HEK293 (cell line): Measurements from ENCODE around the gene GAS1.
A peak's percentile ranks its signal among the peaks of the same experiment; 100 is the strongest.

Source experiments
- BCL11A ChIP-seq: fragments of 450-650 bp; formaldehyde crosslinking; IDR thresholded peaks from 2 replicates; pipeline ENCODE4 v1.5.1; 2016; ENCODE audit warnings: low read depth, missing biosample characterization, missing genetic modification characterization
- EGR2 ChIP-seq: fragments of 450-650 bp; formaldehyde crosslinking; IDR thresholded peaks from 2 replicates; pipeline ENCODE4 v1.5.1; 2016; ENCODE audit warnings: low read depth, missing biosample characterization, missing genetic modification characterization
- GFI1B ChIP-seq: fragments of 450-650 bp; formaldehyde crosslinking; IDR thresholded peaks from 2 replicates; pipeline ENCODE4 v1.5.1; 2016; ENCODE audit warnings: missing biosample characterization, missing genetic modification characterization
- GLIS2 ChIP-seq: fragments of 450-650 bp; formaldehyde crosslinking; IDR thresholded peaks from 2 replicates; pipeline ENCODE4 v1.5.1; 2016; ENCODE audit warnings: missing biosample characterization, missing genetic modification characterization
- HOXC10 ChIP-seq: sonication (generic); formaldehyde crosslinking; IDR thresholded peaks from 2 replicates; pipeline ENCODE4 v1.8.1; 2023; ENCODE audit warnings: mild to moderate bottlenecking, missing genetic modification reagents
- PRDM1 ChIP-seq: fragments of 450-650 bp; formaldehyde crosslinking; IDR thresholded peaks from 2 replicates; pipeline ENCODE4; 2016; ENCODE audit warnings: missing biosample characterization, missing genetic modification characterization
- RBAK ChIP-seq: fragments of 450-650 bp; formaldehyde crosslinking; IDR thresholded peaks from 2 replicates; pipeline ENCODE4 v1.5.1; 2016; ENCODE audit warnings: missing biosample characterization, missing genetic modification characterization
- REPIN1 ChIP-seq: fragments of 450-650 bp; formaldehyde crosslinking; IDR thresholded peaks from 2 replicates; pipeline ENCODE4 v1.5.1; 2017; ENCODE audit warnings: missing biosample characterization, missing genetic modification characterization, low read depth
- SETDB1 ChIP-seq: IDR thresholded peaks from one replicate; pipeline ENCODE4 v1.6.1; 2017; ENCODE audit warnings: mild to moderate bottlenecking, low read length, moderate library complexity, mixed read lengths; ENCODE audit not compliant: insufficient read length
- ZFP37 ChIP-seq: fragments of 450-650 bp; formaldehyde crosslinking; IDR thresholded peaks from 2 replicates; pipeline ENCODE4 v1.5.1; 2016; ENCODE audit warnings: missing biosample characterization, missing genetic modification characterization
- ZFP41 ChIP-seq: fragments of 450-650 bp; formaldehyde crosslinking; IDR thresholded peaks from 2 replicates; pipeline ENCODE4 v1.5.1; 2016; ENCODE audit warnings: missing biosample characterization, missing genetic modification characterization, borderline replicate concordance
- ZNF157 ChIP-seq: fragments of 450-650 bp; formaldehyde crosslinking; IDR thresholded peaks from 2 replicates; pipeline ENCODE4 v1.5.1; 2016; ENCODE audit warnings: missing biosample characterization, missing genetic modification characterization
- ZNF24 ChIP-seq: fragments of 450-650 bp; formaldehyde crosslinking; IDR thresholded peaks from 2 replicates; pipeline ENCODE4 v1.5.1; 2016; ENCODE audit warnings: missing biosample characterization, missing genetic modification characterization
- ZNF37A ChIP-seq: fragments of 450-650 bp; IDR thresholded peaks from 2 replicates; pipeline ENCODE4 v1.5.1; 2018; ENCODE audit warnings: missing biosample characterization, missing genetic modification characterization
- ZNF394 ChIP-seq: fragments of 450-650 bp; formaldehyde crosslinking; IDR thresholded peaks from 2 replicates; pipeline ENCODE4 v1.5.1; 2016; ENCODE audit warnings: missing biosample characterization, missing genetic modification characterization, mild to moderate bottlenecking, moderate library complexity, borderline replicate concordance
- ZNF398 ChIP-seq: fragments of 450-650 bp; formaldehyde crosslinking; IDR thresholded peaks from 2 replicates; pipeline ENCODE4 v1.5.1; 2017; ENCODE audit warnings: missing biosample characterization, missing genetic modification characterization
- ZNF416 ChIP-seq: fragments of 450-650 bp; formaldehyde crosslinking; IDR thresholded peaks from 2 replicates; pipeline ENCODE4 v1.5.1; 2016; ENCODE audit warnings: missing biosample characterization, missing genetic modification characterization
- ZNF501 ChIP-seq: fragments of 450-650 bp; formaldehyde crosslinking; IDR thresholded peaks from 2 replicates; pipeline ENCODE4 v1.5.1; 2016; ENCODE audit warnings: missing biosample characterization, missing genetic modification characterization
- ZNF514 ChIP-seq: fragments of 450-650 bp; formaldehyde crosslinking; IDR thresholded peaks from 2 replicates; pipeline ENCODE4 v1.5.1; 2016; ENCODE audit warnings: missing biosample characterization, missing genetic modification characterization
- ZNF600 ChIP-seq: fragments of 450-650 bp; formaldehyde crosslinking; IDR thresholded peaks from 2 replicates; pipeline ENCODE4 v1.5.1; 2016; ENCODE audit warnings: missing biosample characterization, missing genetic modification characterization
- ZNF639 ChIP-seq: fragments of 450-650 bp; formaldehyde crosslinking; IDR thresholded peaks from 2 replicates; pipeline ENCODE4 v1.5.1; 2016; ENCODE audit warnings: missing biosample characterization, missing genetic modification characterization
- ZNF660 ChIP-seq: fragments of 450-650 bp; IDR thresholded peaks from 2 replicates; pipeline ENCODE4 v1.5.1; 2018; ENCODE audit warnings: missing biosample characterization, mild to moderate bottlenecking, missing genetic modification characterization
- ZNF791 ChIP-seq: fragments of 450-650 bp; formaldehyde crosslinking; IDR thresholded peaks from 2 replicates; pipeline ENCODE4 v1.5.1; 2016; ENCODE audit warnings: missing biosample characterization, missing genetic modification characterization
- ZNF843 ChIP-seq: fragments of 450-650 bp; formaldehyde crosslinking; IDR thresholded peaks from 2 replicates; pipeline ENCODE4 v1.5.1; 2016; ENCODE audit warnings: missing biosample characterization, missing genetic modification characterization
- TF ChIP-seq, protein P1 (sequence below): fragments of 450-650 bp; formaldehyde crosslinking; IDR thresholded peaks from 2 replicates; pipeline ENCODE4 v1.5.1; 2016; ENCODE audit warnings: missing biosample characterization, missing genetic modification characterization, borderline replicate concordance
- TF ChIP-seq, protein P2 (sequence below): fragments of 450-650 bp; formaldehyde crosslinking; IDR thresholded peaks from 2 replicates; pipeline ENCODE4 v1.5.1; 2016; ENCODE audit warnings: missing biosample characterization, missing genetic modification characterization
- TF ChIP-seq, protein P3 (sequence below): fragments of 450-650 bp; formaldehyde crosslinking; IDR thresholded peaks from 2 replicates; pipeline ENCODE4 v1.5.1; 2016; ENCODE audit warnings: missing biosample characterization, missing genetic modification characterization

GAS1 gene

GRCh38 chr9:86983620-86984259 lies 36.4 kb upstream of the GAS1 start (continued):
- 0 out of 2 replicates have a peak, but pooled peaks have one; percentile 7 for TF ChIP-seq ZNF37A (tag by site-specific recombination)
- TF ChIP-seq EGR2: peak; percentile 51; the same call in 1 of the 2 replicates
- TF ChIP-seq REPIN1 (tag by site-specific recombination): no peak
- TF ChIP-seq ZNF639 (tag by site-specific recombination): peak; percentile 81; the same call in 1 of the 2 replicates
- peak; percentile 62; the same call in 1 of the 2 replicates for TF ChIP-seq ZNF660 (tag by site-specific recombination)
- peak; percentile 96 for TF ChIP-seq ZNF600 (tag by site-specific recombination)
- no peak for TF ChIP-seq ZNF157 (tag by site-specific recombination)
- TF ChIP-seq ZNF394: peak; percentile 68
- TF ChIP-seq, protein P1, sequence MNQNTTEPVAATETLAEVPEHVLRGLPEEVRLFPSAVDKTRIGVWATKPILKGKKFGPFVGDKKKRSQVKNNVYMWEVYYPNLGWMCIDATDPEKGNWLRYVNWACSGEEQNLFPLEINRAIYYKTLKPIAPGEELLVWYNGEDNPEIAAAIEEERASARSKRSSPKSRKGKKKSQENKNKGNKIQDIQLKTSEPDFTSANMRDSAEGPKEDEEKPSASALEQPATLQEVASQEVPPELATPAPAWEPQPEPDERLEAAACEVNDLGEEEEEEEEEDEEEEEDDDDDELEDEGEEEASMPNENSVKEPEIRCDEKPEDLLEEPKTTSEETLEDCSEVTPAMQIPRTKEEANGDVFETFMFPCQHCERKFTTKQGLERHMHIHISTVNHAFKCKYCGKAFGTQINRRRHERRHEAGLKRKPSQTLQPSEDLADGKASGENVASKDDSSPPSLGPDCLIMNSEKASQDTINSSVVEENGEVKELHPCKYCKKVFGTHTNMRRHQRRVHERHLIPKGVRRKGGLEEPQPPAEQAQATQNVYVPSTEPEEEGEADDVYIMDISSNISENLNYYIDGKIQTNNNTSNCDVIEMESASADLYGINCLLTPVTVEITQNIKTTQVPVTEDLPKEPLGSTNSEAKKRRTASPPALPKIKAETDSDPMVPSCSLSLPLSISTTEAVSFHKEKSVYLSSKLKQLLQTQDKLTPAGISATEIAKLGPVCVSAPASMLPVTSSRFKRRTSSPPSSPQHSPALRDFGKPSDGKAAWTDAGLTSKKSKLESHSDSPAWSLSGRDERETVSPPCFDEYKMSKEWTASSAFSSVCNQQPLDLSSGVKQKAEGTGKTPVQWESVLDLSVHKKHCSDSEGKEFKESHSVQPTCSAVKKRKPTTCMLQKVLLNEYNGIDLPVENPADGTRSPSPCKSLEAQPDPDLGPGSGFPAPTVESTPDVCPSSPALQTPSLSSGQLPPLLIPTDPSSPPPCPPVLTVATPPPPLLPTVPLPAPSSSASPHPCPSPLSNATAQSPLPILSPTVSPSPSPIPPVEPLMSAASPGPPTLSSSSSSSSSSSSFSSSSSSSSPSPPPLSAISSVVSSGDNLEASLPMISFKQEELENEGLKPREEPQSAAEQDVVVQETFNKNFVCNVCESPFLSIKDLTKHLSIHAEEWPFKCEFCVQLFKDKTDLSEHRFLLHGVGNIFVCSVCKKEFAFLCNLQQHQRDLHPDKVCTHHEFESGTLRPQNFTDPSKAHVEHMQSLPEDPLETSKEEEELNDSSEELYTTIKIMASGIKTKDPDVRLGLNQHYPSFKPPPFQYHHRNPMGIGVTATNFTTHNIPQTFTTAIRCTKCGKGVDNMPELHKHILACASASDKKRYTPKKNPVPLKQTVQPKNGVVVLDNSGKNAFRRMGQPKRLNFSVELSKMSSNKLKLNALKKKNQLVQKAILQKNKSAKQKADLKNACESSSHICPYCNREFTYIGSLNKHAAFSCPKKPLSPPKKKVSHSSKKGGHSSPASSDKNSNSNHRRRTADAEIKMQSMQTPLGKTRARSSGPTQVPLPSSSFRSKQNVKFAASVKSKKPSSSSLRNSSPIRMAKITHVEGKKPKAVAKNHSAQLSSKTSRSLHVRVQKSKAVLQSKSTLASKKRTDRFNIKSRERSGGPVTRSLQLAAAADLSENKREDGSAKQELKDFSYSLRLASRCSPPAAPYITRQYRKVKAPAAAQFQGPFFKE: no peak
- TF ChIP-seq GFI1B: no peak
- TF ChIP-seq, protein P2, sequence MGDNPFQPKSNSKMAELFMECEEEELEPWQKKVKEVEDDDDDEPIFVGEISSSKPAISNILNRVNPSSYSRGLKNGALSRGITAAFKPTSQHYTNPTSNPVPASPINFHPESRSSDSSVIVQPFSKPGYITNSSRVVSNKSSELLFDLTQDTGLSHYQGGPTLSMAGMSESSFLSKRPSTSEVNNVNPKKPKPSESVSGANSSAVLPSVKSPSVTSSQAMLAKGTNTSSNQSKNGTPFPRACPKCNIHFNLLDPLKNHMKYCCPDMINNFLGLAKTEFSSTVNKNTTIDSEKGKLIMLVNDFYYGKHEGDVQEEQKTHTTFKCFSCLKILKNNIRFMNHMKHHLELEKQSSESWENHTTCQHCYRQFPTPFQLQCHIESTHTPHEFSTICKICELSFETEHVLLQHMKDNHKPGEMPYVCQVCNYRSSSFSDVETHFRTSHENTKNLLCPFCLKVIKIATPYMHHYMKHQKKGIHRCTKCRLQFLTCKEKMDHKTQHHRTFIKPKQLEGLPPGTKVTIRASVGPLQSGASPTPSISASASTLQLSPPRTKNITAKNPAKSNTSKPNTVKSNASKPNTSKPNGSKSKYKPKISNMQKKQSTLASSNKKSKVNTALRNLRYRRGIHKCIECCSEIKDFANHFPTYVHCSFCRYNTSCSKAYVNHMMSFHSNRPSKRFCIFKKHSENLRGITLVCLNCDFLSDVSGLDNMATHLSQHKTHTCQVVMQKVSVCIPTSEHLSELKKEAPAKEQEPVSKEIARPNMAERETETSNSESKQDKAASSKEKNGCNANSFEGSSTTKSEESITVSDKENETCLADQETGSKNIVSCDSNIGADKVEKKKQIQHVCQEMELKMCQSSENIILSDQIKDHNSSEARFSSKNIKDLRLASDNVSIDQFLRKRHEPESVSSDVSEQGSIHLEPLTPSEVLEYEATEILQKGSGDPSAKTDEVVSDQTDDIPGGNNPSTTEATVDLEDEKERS (tag by site-specific recombination): no peak
- TF ChIP-seq RBAK: no peak
- TF ChIP-seq ZNF791 (tag by site-specific recombination): no peak
- no peak for TF ChIP-seq ZNF416 (tag by site-specific recombination)
- TF ChIP-seq HOXC10: no peak
- TF ChIP-seq PRDM1 (tag by site-specific recombination): peak; percentile 40; the same call in 1 of the 2 replicates
- TF ChIP-seq, protein P3, sequence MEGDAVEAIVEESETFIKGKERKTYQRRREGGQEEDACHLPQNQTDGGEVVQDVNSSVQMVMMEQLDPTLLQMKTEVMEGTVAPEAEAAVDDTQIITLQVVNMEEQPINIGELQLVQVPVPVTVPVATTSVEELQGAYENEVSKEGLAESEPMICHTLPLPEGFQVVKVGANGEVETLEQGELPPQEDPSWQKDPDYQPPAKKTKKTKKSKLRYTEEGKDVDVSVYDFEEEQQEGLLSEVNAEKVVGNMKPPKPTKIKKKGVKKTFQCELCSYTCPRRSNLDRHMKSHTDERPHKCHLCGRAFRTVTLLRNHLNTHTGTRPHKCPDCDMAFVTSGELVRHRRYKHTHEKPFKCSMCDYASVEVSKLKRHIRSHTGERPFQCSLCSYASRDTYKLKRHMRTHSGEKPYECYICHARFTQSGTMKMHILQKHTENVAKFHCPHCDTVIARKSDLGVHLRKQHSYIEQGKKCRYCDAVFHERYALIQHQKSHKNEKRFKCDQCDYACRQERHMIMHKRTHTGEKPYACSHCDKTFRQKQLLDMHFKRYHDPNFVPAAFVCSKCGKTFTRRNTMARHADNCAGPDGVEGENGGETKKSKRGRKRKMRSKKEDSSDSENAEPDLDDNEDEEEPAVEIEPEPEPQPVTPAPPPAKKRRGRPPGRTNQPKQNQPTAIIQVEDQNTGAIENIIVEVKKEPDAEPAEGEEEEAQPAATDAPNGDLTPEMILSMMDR: no peak
- TF ChIP-seq GLIS2: no peak
- peak; percentile 36 for TF ChIP-seq ZNF501
- peak; percentile 90 for TF ChIP-seq ZNF843
- peak; percentile 67; the same call in 1 of the 2 replicates for TF ChIP-seq BCL11A (tag by site-specific recombination)
- TF ChIP-seq SETDB1: no peak
- TF ChIP-seq ZFP37 (tag by site-specific recombination): 0 out of 2 replicates have a peak, but pooled peaks have one; percentile 69
- TF ChIP-seq ZNF398 (tag by site-specific recombination): peak; percentile 89
- peak; percentile 73; the same call in 1 of the 2 replicates for TF ChIP-seq ZNF24 (tag by site-specific recombination)
- TF ChIP-seq ZFP41 (tag by site-specific recombination): no peak
- no peak for TF ChIP-seq ZNF514 (tag by site-specific recombination)
